HG02970 (cell line): ENCODE data around the gene GPRASP3.
"Not testable (repeated sequence)": the region's sequence is repeated elsewhere in the genome, so short reads cannot be mapped to it uniquely, and the experiment has no call there.

Experiments
- ATAC-seq: cut with Tn5 transposase; IDR thresholded peaks from one replicate; pipeline ENCODE4 v1.9.1; 2021; ENCODE audit warnings: mild to moderate bottlenecking, moderate library complexity, moderate number of reproducible peaks; ENCODE audit not compliant: unreplicated experiment, low FRiP score

GPRASP3 gene, protein sequence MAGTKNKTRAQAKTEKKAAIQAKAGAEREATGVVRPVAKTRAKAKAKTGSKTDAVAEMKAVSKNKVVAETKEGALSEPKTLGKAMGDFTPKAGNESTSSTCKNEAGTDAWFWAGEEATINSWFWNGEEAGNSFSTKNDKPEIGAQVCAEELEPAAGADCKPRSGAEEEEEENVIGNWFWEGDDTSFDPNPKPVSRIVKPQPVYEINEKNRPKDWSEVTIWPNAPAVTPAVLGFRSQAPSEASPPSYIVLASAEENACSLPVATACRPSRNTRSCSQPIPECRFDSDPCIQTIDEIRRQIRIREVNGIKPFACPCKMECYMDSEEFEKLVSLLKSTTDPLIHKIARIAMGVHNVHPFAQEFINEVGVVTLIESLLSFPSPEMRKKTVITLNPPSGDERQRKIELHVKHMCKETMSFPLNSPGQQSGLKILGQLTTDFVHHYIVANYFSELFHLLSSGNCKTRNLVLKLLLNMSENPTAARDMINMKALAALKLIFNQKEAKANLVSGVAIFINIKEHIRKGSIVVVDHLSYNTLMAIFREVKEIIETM

DNA sequence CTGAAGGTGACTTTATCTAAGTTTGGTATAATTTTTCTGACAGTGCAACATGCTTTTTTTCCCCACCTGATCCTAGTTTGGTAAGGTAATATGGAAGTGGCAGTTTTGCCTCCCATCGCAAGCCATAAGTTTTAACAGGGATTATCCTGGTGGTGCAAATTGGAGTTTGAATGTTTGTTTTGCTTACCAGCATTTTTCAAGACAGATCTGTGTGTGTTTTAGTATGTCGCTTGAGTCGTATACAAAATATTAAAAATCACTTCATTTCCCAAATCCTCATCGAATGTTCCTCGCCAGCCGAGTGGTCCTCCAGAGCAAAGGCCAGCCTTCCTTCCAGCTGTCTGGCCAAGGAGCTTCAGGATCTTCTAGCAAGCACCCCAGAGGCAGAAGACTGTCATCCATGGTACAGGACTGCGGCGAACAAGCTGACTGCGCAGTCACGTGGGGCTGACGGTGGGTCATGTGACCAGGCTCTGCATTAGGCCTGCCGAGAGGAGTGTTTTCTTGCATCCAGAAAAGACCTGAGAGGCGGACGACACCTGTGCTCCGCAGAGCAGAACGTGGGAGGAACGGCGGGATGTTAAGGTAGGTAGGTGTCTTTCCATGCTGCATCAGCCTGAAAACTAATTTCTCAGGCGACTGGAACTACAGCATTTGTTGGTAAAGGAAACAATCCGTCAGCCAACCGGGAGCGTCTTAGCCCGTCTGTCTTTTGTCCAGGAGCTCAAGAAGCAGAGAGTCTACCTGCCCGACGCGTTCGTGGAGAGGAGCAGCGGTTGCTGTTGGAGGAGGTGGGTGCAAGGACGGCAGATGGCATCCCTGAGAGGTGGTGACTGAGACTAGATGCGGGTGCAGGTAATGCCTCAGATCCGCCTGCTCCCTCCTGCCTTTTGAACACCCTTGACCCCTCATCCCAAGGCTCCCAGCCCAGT lies at the start of gene GPRASP3:
Gene GPRASP3, plus strand, starts transcription at position 507 of the 932 bp plus-strand sequence. CDS start 28,253 bp downstream, outside the sequence.
- no peak for ATAC-seq

DNA sequence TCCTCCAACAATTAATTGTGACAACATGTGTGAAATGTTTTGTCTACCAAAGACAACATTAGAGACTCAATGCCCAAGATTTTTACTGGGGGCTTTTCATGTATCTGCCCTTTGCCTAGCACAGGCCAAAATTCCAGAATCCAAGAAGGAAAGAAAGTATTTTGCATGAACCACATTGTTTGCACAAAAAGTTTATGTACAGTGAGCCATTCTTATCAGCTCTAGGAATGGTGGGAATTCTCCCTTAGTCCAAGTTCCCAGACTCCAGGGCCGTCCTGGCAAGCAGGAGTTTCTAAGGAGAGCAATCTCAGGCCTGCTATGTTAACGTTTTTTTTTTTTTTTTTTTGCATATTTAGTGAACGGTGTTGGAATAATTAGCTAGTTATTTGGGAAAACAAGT lies 47.7 kb upstream of the GPRASP3 start:
- ATAC-seq, result no peak

DNA sequence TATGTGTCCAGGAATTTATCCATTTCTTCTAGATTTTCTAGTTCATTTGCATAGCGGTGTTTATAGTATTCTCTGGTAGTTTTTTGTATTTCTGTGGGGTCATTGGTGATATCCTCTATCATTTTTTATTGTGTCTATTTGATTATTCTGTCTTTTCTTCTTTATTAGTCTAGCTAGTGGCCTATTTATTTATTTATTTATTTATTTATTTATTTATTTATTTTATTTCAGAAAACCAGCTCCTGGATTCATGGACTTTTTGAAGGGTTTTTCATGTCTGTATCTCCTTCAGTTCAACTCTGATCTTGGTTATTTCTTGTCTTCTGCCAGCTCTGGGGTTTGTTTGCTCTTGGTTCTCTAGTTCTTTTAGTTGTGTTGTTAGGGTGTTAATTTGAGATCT lies 43.1 kb upstream of the GPRASP3 start:
- ATAC-seq, result not testable (repeated sequence)

DNA sequence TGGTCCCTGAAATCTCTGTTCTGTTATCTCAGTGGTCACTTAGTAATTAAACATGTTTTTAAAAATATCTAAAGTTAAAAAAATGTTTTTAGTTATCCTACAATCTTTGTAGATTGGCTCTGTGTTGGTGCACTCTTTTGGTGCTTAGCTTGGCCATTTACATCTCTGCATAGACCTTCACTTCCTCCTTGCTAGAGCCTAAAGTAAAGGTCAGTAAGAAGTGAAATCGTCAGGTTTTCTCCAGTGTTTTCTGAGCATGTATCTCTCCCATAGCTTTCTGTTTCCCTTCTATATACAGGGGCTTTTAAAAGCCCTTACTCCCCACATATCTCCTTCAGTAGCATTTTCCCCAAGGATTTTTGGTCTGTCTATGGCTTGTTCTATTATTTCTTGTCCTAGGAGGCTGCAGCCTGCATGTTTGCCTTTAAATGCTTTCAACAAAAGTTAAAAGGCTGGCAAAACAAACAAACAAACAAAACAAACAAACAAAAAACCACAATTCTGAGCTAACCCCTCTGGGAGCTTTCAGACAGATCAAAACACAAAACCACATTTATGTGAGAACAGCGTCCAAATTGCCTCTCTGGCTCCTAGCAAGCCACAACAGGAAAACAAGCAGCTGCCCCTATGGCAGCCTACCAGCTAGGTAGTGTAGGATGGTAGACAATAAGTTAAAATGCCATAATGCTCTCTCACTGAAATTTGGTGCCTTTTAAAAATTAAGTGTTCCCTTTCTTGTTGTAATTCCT lies 35.6 kb upstream of the GPRASP3 start:
- ATAC-seq, result no peak

DNA sequence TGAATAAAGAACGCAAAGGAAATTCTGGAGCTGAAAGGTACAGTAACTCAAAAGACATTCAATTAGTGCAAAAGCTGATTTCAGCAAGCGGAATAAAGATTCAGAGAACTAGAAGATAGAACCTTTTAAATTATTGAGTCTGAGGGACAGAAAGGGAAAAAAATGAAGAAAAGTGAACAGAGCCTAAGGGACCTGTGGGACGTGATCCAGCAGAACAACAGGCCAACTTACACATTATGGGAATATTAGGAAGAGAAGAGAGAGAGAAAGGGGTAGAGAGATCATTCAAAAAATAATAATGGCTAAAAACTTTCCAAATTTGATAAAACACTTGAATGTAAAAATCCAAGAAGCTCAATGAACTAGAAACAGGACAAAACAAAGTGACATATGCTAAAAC lies 25.8 kb upstream of the GPRASP3 start:
- no peak for ATAC-seq

DNA sequence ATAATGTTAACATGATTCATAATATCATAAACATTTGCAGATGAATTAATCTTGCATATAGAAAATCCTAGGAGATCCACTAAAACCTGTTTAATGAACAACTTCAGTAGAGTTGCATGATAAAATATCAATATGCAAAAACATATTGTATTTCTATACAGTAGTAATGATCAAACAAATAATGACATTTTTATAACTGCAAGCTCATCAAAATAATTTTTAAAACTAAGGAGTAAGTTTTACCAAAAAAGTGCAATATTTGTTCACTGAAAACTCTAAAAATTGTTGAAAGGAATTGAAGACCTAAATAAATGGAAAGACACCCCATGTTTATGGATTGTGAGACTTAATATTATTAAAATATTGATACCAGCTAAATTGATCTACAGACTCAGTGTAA lies 24.2 kb upstream of the GPRASP3 start:
- ATAC-seq, result no peak

DNA sequence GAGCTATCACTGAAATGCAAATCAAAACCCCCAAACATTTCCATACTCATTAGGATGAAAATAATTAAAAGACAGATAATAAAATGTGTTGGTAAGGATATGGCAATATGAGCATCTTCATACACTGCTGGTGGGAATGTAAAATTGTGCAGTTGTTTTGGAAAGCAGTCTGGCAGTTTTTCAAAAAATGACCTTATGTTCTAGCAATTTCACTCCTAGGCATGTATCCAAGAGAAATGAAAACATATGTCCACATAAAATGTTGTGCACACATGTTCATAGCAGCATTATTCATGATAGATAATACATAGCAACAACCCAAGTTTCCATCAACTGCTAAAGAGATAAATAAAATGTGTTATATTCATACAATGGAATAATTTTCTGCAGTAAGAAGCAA lies 23.0 kb upstream of the GPRASP3 start:
- ATAC-seq, result no peak

DNA sequence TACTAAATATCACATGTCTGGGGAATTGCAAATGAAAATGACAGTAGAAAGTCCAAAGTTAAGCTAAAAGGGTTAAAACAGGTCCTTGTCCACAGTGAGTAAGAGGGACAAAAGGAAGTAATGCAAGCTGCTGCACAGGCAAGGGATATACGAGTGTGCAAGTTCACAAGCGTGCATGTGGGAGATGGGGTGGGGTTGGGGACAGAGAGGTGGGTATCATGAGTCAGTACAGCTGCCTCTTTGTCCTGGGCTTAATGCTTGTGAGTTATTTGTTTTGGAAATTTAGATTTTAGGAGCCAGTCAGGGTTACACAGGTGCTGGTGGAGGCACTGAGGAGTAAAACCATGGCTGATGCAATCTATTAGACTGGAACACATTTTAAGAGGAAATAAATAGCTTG lies 11.6 kb upstream of the GPRASP3 start:
- ATAC-seq, result no peak

DNA sequence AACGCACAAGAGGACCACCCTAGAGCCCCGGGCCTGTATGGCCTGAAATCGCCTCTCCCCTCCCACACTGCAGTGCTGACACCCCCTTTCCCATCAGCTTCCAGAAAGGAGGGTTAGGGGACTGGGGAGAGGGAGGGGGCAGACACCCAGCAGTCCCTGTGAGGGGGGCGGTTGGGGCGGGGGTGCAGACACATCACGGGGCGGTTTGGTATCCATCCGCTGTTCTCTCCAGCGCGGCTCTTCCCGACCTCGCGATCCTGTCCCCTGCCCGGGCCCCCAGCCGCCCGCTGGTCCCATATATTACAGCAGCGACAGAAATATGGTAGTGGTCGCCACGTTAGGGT lies 8.7 kb upstream of the GPRASP3 start:
- no peak for ATAC-seq

DNA sequence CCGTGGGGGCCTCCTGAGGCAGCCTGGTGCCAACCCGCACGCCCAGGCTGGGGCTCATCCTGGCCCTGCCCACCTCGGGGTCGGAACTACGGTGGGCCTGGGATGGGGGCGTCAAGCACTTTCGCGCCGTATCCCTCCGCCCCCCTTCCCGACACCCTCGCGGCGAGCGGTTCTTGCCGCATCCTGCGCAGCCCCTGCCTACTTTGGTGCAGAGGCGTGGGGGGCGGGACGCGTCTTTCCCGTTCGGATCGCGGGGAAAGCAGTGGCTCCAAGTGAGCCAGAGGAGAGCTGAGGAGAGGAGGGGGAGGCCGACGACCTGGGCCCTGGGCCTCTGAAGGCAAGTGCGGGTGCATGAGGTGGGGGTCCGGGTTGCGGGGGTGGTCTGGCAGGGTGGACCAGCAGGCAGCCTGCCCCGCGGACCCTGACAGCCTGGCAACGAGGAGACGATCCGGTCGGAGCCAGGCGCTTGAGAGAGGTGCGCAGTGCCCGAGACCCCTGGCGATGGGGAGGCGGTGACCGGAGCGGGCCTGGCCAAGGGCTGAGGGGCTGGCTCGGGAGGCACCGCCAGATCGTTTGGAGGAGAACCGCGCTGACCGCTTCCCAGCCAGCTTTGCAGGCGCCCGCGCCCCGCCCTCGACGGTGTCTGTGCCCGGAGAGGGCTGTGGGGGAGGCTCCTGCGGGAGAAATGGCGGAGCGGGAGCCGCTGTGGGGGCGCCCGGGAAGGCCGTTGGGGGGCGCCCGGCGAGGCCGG lies 8.2 kb upstream of the GPRASP3 start, which contains the start of gene GPRASP2:
Gene GPRASP2, plus strand, starts transcription at position 233 of the 751 bp plus-strand sequence. CDS start 2,422 bp downstream, outside the sequence.
- no peak for ATAC-seq

DNA sequence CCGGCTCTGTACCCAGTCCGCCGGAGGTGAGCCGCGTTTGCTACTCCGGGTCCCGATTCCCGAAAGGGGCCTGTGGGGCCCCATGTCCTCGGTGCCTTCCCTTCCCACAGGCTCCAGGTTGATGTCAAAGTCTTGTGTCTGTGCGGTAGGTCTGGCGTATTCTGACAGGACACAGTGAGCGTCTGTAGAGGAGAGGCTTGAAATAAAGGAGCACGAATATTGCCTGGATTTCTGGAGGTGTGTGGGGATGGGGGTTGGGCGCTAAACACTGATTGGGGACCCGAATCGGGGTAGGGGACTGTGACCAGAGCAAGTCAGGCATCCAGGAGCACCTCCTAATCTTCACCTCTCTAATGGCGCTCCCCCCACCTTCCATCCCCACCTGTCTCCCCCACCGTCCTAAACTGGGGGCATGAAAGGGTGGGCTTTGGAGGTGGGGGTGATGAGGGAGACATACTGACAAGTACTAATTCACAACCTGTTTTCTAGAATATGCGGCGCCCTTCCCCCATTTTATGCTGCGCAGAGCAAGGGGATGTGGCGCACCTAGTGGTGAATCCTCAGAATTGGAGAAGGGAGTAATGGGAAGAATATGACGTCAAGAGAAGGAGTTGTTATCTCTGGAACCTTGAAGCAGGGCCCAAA lies 7.4 kb upstream of the GPRASP3 start:
- ATAC-seq, result no peak

DNA sequence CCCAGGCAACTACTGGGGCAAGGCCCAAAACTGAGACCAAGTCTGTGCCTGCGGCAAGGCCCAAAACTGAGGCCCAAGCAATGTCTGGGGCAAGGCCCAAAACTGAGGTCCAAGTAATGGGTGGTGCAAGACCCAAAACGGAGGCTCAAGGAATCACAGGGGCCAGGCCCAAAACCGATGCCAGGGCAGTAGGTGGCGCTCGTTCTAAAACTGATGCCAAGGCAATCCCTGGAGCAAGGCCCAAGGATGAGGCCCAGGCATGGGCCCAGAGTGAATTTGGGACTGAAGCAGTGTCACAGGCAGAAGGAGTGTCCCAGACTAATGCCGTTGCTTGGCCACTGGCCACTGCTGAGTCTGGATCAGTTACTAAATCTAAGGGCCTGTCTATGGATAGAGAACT lies 5.5 kb upstream of the GPRASP3 start:
- ATAC-seq, result no peak

DNA sequence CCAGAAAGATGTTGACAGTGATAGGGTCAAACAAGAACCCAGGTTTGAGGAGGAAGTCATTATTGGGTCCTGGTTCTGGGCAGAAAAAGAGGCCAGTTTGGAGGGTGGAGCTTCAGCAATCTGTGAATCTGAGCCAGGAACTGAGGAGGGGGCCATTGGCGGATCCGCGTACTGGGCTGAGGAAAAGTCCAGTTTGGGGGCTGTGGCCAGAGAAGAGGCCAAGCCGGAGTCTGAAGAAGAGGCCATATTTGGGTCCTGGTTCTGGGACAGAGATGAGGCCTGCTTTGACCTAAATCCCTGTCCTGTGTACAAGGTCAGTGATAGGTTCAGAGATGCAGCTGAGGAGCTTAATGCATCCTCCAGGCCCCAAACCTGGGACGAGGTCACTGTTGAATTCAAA lies 4.6 kb upstream of the GPRASP3 start:
- no peak for ATAC-seq

DNA sequence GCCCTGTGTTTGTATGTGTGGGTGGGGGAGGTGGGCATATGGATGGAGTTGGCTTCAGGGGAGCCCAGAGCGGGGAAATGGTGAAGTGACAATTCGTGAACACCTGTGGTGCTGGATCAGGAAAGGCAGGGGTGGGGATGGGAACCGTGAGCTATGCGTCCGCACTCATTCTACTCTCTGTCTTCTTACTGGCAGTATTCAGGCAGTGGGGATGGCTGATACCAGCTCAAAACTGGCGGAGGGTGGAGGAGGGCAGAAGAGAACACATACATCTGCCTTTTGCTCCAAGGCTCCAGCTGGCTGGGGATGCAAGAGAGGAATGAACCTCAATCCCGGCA lies 595 bp downstream of the GPRASP3 start:
- ATAC-seq, result not testable (repeated sequence)

DNA sequence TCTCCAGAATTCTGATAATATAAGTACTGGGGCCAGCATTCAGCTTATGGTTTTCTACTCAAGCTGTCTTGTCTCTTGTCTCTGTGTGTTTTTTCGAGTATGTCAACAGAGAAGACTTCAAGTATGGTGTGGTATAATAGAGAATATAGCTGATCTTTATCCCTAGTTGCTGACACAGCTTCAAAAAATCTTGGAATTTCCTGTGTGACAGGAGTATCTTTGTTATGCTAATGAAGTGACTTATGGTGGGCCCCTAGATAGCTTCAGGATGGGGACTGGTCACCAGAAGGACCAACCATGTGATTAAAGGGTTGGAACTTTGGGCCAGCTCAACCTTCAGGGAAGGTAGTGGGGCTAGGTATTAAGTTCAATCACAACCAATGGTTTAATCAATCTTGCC lies 2.9 kb downstream of the GPRASP3 start:
- no peak for ATAC-seq

DNA sequence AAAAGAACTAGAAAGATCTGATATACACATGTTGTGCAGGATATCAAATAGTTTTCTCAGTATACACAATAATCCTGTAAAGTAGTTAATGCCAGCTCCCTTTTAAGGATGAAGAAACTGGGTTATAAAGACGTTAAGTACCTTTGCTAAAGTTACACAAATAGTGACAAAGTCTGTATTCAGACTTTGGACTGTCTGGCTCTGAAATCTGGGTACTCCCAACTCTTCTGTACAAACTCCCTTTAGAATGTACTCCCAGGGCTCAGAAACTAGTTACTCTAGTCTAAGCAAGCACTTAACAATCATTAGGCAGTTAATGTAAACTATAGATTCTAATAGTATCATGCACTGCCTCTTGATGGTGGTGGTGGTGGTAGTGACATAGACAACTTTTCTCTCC lies 7.2 kb downstream of the GPRASP3 start:
- no peak for ATAC-seq

DNA sequence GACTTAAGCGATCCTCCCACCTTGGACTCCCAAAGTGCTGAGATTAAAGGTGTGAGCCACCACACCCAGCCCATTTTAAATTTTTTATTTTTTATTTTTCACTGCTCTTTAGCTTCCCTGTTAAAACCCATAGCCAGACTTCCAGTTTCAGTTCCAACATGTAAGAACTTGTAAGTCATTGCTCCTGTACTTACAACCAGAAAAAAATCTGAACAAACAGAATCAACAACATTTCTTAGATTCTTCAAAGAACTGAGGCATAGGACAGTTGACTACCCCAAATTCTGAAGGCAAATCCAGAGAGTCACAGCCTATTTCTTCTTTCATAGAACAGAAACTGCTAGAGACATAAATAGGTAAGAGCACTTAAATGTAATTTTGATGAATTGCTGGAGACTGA lies 8.1 kb downstream of the GPRASP3 start:
- no peak for ATAC-seq

DNA sequence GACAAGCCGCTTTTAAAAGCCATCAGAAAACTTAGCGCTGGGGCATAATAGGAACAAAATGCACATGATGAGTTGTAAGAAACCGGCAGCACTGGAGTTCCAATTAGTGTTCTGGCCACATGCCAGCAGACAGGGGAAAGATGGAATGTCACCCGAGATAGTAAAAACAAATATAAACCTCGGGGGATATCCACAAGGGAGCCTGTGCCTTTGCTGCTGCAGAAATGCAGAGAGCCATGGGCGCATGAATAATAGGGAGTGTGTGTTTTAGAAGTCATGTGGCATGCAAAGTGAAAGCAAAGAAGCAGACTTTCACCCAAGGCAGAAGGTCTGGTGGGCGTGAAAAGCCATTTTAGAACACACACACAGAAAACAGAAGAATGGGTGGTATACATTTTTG lies 19.1 kb downstream of the GPRASP3 start:
- no peak for ATAC-seq

DNA sequence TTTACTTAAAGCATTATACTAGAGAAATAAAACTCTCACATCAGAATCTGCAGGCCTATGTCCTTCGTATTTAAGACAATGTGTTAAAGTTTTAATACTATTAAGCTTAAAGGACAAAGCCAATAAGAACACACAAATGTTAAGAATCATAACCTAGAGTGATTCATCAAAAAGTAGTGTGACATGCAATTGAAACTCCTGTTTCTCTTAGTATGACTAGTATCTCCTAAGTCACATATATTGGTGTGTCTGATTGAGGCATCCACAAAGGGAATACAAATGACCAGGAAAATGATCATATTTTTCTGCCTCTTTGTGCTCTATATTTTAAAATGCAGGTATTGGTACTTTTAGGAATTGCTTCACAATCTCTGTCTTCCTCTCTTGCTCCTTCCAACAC lies 23.8 kb downstream of the GPRASP3 start:
- ATAC-seq, result no peak

DNA sequence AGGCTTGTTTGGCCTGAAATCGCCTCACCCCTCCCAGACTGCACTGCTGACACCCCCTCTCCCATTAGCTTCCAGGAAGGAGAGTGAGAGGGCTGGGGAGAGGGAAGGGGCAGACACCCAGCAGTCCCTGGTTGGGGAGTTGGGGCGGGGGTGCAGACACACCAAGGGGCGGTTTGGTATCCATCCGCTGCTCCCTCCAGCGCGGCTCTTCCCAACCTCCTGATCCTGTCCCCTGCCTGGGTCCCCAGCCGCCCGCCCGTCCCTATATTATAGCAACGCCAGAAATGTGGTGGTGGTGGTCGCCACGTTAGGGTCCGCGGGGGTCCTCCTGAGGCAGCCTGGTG lies 24.9 kb downstream of the GPRASP3 start:
- ATAC-seq, result no peak
